GM23338 (cell line): ENCODE measurements around the gene PPP1R18. TPM values are rescaled to one million over a fixed set of nuclear protein-coding genes. Genes with fewer than 3 reads are reported as not detected.

Experiments used
- ATAC-seq: fragments of 200-7000 bp; cut with Tn5 transposase; 3 replicates; pipeline ENCODE4 v1.9.1; 2020
- DNase-seq: peaks from one replicate; pipeline ENCODE4 v3.0.0-alpha.2; 2015; ENCODE audit warnings: low spot score
- H2AFZ ChIP-seq: fragments of 200-600 bp; sonication (generic); 2 replicates; pipeline ENCODE4 v1.8.0; 2016; ENCODE audit warnings: antibody characterized with exemption, mild to moderate bottlenecking, moderate library complexity
- H3F3A ChIP-seq: fragments of 200-600 bp; sonication (generic); replicated peaks from 2 replicates; pipeline ENCODE4 v1.8.0; 2017; ENCODE audit warnings: antibody characterized with exemption, mixed run types, low read depth
- H3K27ac ChIP-seq: fragments of 200-600 bp; sonication (generic); 2 replicates; pipeline ENCODE4 v1.6.1; 2016; ENCODE audit warnings: low read depth
- H3K27me3 ChIP-seq: fragments of 200-600 bp; sonication (generic); 2 replicates; pipeline ENCODE4 v1.8.0; 2016; ENCODE audit warnings: mild to moderate bottlenecking, mixed run types, moderate library complexity; ENCODE audit not compliant: insufficient read depth
- H3K36me3 ChIP-seq: fragments of 200-600 bp; sonication (generic); 2 replicates; pipeline ENCODE4 v1.8.0; 2016; ENCODE audit warnings: mild to moderate bottlenecking; ENCODE audit not compliant: insufficient read depth
- H3K4me1 ChIP-seq: fragments of 200-600 bp; sonication (generic); 2 replicates; pipeline ENCODE4 v1.8.0; 2016; ENCODE audit warnings: mild to moderate bottlenecking, moderate library complexity; ENCODE audit not compliant: insufficient read depth
- H3K4me2 ChIP-seq: fragments of 200-600 bp; sonication (generic); 2 replicates; pipeline ENCODE4 v1.7.1; 2017; ENCODE audit warnings: mixed run types
- H3K4me3 ChIP-seq: fragments of 200-600 bp; sonication (generic); 2 replicates; pipeline ENCODE4 v1.6.1; 2016; ENCODE audit warnings: mixed run types
- H3K79me2 ChIP-seq: fragments of 200-600 bp; sonication (generic); replicated peaks from 2 replicates; pipeline ENCODE4 v1.8.0; 2017; ENCODE audit warnings: mild to moderate bottlenecking; ENCODE audit not compliant: insufficient read depth
- H3K9me2 ChIP-seq: fragments of 200-600 bp; sonication (generic); 2 replicates; pipeline ENCODE4 v1.8.0; 2017; ENCODE audit not compliant: insufficient read depth
- H4K20me1 ChIP-seq: fragments of 200-600 bp; sonication (generic); replicated peaks from 2 replicates; pipeline ENCODE4 v1.8.0; 2017; ENCODE audit warnings: mild to moderate bottlenecking; ENCODE audit not compliant: insufficient read depth
- H3K27ac Mint-ChIP-seq: 2 replicates; pipeline ENCODE4 v1.8.0; 2020; ENCODE audit warnings: inconsistent platforms, mild to moderate bottlenecking, moderate library complexity, mixed read lengths
- H3K27me3 Mint-ChIP-seq: 3 replicates; pipeline ENCODE4 v1.8.0; 2022; ENCODE audit warnings: low read depth, mild to moderate bottlenecking, moderate library complexity, mixed read lengths, inconsistent platforms; ENCODE audit not compliant: insufficient read depth, poor library complexity
- H3K36me3 Mint-ChIP-seq: 3 replicates; pipeline ENCODE4 v1.8.0; 2021; ENCODE audit warnings: low read depth, mild to moderate bottlenecking, inconsistent platforms, moderate library complexity, mixed read lengths
- H3K4me1 Mint-ChIP-seq: 3 replicates; pipeline ENCODE4 v1.8.0; 2020; ENCODE audit warnings: mild to moderate bottlenecking, inconsistent platforms, mixed read lengths
- H3K4me3 Mint-ChIP-seq: 3 replicates; pipeline ENCODE4 v1.8.0; 2021; ENCODE audit warnings: moderate library complexity, mild to moderate bottlenecking, inconsistent platforms, mixed read lengths
- H3K9me3 Mint-ChIP-seq: 3 replicates; pipeline ENCODE4 v1.8.0; 2020; ENCODE audit warnings: moderate library complexity, mild to moderate bottlenecking, inconsistent platforms, mixed read lengths
- CREB1 ChIP-seq: fragments of 250-450 bp; sonication (Bioruptor Pico); IDR thresholded peaks from 2 replicates; pipeline ENCODE4 v1.5.0; 2020; ENCODE audit warnings: low read depth, mild to moderate bottlenecking, moderate library complexity
- CTCF ChIP-seq, 2 experiments: fragments of 200-600 bp in 1 of 2; sonication (generic) in 1 of 2; conservative IDR thresholded peaks; 2 replicates each; pipeline versions ENCODE4 v1.5.1 to v1.6.1; 2016 to 2017; ENCODE audit warnings: antibody characterized with exemption in 2 of 2, low read depth in 2 of 2, mild to moderate bottlenecking in 2 of 2, moderate library complexity in 1 of 2
- EZH2 ChIP-seq: fragments of 200-600 bp; sonication (generic); IDR thresholded peaks from one replicate; pipeline ENCODE4 v1.8.0; 2017; ENCODE audit warnings: antibody characterized with exemption, mild to moderate bottlenecking, low read depth; ENCODE audit not compliant: unreplicated experiment
- EZH2phosphoT487 ChIP-seq: fragments of 200-600 bp; sonication (generic); IDR thresholded peaks from one replicate; pipeline ENCODE4 v1.8.1; 2018; ENCODE audit warnings: antibody characterized with exemption; ENCODE audit not compliant: unreplicated experiment
- JUNB ChIP-seq: IDR thresholded peaks from one replicate; pipeline ENCODE4 v1.6.1; 2016; ENCODE audit warnings: antibody characterized with exemption; ENCODE audit not compliant: unreplicated experiment
- NANOG ChIP-seq: IDR thresholded peaks from 2 replicates; pipeline ENCODE4 v1.6.1; 2016; ENCODE audit warnings: antibody characterized with exemption, borderline replicate concordance
- POLR2AphosphoS5 ChIP-seq: IDR thresholded peaks from 2 replicates; pipeline ENCODE4 v1.6.1; 2016; ENCODE audit warnings: antibody characterized with exemption, low read depth
- REST ChIP-seq: IDR thresholded peaks from one replicate; pipeline ENCODE4 v1.6.1; 2018; ENCODE audit warnings: antibody characterized with exemption; ENCODE audit not compliant: unreplicated experiment
- STAT1 ChIP-seq: IDR thresholded peaks from one replicate; pipeline ENCODE4 v1.6.1; 2016; ENCODE audit warnings: antibody characterized with exemption; ENCODE audit not compliant: unreplicated experiment
- ZNF114 ChIP-seq: fragments of 250-450 bp; sonication (Bioruptor Pico); IDR thresholded peaks from 2 replicates; pipeline ENCODE4 v1.5.0; 2020; ENCODE audit warnings: mild to moderate bottlenecking, moderate library complexity
- ZNF331 ChIP-seq: fragments of 250-450 bp; sonication (Bioruptor Pico); IDR thresholded peaks from 2 replicates; pipeline ENCODE4 v1.5.0; 2020; ENCODE audit warnings: low read depth, mild to moderate bottlenecking, moderate library complexity
- polyA plus RNA-seq: library from polyadenylated mRNA; unstranded; fragments of >200 nt; fragmentation: Nextera tagmentation; extraction: Ambion mirVana; gene quantifications from 2 replicates; pipeline ENCODE4 v1.2.1, GENCODE V29; 2016
- total RNA-seq: library from RNA; depleted of rRNA; stranded (reverse); fragments of >200 nt; shearing (Covaris generic); gene quantifications from 2 replicates; pipeline ENCODE4 v1.2.3, GENCODE V29; 2014
- TF ChIP-seq, protein P1 (sequence below): fragments of 250-450 bp; sonication (Bioruptor Pico); IDR thresholded peaks from 2 replicates; pipeline ENCODE4 v1.5.0; 2020; ENCODE audit warnings: mild to moderate bottlenecking, moderate library complexity
- TF ChIP-seq, protein P2 (sequence below): IDR thresholded peaks from 2 replicates; pipeline ENCODE4 v1.6.1; 2016; ENCODE audit warnings: antibody characterized with exemption

Gene PPP1R18
- total and polyA plus RNA-seq, 2 experiments from 2014 or later: 17.1 to 19.2 TPM

DNA sequence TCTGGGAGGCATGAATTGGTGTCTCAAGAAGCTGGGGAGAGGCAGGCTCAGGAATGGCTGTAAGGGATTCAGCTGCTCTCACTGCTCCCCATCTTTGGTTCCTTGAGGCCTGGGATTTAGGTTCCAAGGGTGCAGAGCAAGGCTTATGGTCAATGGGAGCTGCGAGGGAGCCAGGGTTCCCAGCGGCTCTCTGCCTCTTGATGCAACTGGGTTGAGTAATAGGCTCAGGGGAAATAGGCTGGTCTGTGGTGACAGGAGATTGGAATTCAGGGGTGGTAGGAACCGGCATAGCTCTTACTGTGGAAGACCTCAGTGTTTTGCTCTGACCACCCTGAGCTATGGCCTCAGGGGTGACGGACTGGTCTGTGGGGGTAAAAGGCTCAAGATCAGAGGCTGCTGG is 17.4 kb upstream of the PPP1R18 start:
- Histone ChIP-seq H3K9me2 (no peaks in the 10 kb centered on the region), H3K27ac (no peak overlapping the region), H3K27me3 (no peaks in the 10 kb centered on the region), H3K4me1 (no peaks in the 10 kb centered on the region), H3F3A (0 out of 2 replicates have a peak, but pooled peaks cover 3% of the 10 kb centered on the region), H2AFZ (no peak overlapping the region), H3K4me3 (no peak overlapping the region), H3K4me2 (no peak overlapping the region), H4K20me1 (peaks cover 5% of the 10 kb centered on the region), H3K36me3 (peaks cover 27% of the 10 kb centered on the region), H3K79me2 (no peaks in the 10 kb centered on the region)
- no peaks in the 10 kb centered on the region; the same call in 1 of the 3 replicates for H3K9me3 Mint-ChIP-seq
- H3K27ac Mint-ChIP-seq: no peak overlapping the region
- no peak for TF ChIP-seq ZNF114 (CRISPR knock-in tag)
- TF ChIP-seq POLR2AphosphoS5: no peak
- no peak for TF ChIP-seq ZNF331 (CRISPR knock-in tag)
- TF ChIP-seq JUNB: no peak
- no peak for TF ChIP-seq CREB1
- no peak for TF ChIP-seq NANOG
- no peak for TF ChIP-seq CTCF (conservative IDR thresholded peaks at IDR 0.05; ENCODE audit: low read depth in 2 of 2)
- TF ChIP-seq, protein P1, sequence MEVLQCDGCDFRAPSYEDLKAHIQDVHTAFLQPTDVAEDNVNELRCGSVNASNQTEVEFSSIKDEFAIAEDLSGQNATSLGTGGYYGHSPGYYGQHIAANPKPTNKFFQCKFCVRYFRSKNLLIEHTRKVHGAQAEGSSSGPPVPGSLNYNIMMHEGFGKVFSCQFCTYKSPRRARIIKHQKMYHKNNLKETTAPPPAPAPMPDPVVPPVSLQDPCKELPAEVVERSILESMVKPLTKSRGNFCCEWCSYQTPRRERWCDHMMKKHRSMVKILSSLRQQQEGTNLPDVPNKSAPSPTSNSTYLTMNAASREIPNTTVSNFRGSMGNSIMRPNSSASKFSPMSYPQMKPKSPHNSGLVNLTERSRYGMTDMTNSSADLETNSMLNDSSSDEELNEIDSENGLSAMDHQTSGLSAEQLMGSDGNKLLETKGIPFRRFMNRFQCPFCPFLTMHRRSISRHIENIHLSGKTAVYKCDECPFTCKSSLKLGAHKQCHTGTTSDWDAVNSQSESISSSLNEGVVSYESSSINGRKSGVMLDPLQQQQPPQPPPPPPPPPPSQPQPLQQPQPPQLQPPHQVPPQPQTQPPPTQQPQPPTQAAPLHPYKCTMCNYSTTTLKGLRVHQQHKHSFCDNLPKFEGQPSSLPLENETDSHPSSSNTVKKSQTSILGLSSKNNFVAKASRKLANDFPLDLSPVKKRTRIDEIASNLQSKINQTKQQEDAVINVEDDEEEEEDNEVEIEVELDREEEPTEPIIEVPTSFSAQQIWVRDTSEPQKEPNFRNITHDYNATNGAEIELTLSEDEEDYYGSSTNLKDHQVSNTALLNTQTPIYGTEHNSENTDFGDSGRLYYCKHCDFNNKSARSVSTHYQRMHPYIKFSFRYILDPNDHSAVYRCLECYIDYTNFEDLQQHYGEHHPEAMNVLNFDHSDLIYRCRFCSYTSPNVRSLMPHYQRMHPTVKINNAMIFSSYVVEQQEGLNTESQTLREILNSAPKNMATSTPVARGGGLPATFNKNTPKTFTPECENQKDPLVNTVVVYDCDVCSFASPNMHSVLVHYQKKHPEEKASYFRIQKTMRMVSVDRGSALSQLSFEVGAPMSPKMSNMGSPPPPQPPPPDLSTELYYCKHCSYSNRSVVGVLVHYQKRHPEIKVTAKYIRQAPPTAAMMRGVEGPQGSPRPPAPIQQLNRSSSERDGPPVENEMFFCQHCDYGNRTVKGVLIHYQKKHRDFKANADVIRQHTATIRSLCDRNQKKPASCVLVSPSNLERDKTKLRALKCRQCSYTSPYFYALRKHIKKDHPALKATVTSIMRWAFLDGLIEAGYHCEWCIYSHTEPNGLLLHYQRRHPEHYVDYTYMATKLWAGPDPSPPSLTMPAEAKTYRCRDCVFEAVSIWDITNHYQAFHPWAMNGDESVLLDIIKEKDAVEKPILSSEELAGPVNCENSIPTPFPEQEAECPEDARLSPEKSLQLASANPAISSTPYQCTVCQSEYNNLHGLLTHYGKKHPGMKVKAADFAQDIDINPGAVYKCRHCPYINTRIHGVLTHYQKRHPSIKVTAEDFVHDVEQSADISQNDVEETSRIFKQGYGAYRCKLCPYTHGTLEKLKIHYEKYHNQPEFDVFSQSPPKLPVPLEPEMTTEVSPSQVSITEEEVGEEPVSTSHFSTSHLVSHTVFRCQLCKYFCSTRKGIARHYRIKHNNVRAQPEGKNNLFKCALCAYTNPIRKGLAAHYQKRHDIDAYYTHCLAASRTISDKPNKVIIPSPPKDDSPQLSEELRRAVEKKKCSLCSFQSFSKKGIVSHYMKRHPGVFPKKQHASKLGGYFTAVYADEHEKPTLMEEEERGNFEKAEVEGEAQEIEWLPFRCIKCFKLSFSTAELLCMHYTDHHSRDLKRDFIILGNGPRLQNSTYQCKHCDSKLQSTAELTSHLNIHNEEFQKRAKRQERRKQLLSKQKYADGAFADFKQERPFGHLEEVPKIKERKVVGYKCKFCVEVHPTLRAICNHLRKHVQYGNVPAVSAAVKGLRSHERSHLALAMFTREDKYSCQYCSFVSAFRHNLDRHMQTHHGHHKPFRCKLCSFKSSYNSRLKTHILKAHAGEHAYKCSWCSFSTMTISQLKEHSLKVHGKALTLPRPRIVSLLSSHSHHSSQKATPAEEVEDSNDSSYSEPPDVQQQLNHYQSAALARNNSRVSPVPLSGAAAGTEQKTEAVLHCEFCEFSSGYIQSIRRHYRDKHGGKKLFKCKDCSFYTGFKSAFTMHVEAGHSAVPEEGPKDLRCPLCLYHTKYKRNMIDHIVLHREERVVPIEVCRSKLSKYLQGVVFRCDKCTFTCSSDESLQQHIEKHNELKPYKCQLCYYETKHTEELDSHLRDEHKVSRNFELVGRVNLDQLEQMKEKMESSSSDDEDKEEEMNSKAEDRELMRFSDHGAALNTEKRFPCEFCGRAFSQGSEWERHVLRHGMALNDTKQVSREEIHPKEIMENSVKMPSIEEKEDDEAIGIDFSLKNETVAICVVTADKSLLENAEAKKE (CRISPR knock-in tag): no peak
- no peak for TF ChIP-seq REST
- no peak for TF ChIP-seq EZH2
- no peak for TF ChIP-seq STAT1
- no peak for TF ChIP-seq EZH2phosphoT487
- TF ChIP-seq, protein P2, sequence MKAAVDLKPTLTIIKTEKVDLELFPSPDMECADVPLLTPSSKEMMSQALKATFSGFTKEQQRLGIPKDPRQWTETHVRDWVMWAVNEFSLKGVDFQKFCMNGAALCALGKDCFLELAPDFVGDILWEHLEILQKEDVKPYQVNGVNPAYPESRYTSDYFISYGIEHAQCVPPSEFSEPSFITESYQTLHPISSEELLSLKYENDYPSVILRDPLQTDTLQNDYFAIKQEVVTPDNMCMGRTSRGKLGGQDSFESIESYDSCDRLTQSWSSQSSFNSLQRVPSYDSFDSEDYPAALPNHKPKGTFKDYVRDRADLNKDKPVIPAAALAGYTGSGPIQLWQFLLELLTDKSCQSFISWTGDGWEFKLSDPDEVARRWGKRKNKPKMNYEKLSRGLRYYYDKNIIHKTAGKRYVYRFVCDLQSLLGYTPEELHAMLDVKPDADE: no peak
- H3K27me3 Mint-ChIP-seq: peaks cover 8% of the 10 kb centered on the region
- ATAC-seq: no peak
- no peak overlapping the region; the same call in 2 of the 3 replicates for H3K4me3 Mint-ChIP-seq
- DNase-seq: no peak
- peaks cover 69% of the 10 kb centered on the region for H3K36me3 Mint-ChIP-seq
- H3K4me1 Mint-ChIP-seq: peaks cover 12% of the 10 kb centered on the region
